HG02642 (cell line): ENCODE measurements around the gene PNPLA8.

Experiments
- ATAC-seq: cut with Tn5 transposase; IDR thresholded peaks from one replicate; pipeline ENCODE4 v1.9.1; 2021; ENCODE audit warnings: mild to moderate bottlenecking; ENCODE audit not compliant: unreplicated experiment, poor library complexity

PNPLA8 gene

GRCh38 chr7:108450160-108450559, 75.8 kb downstream of the PNPLA8 start:
- ATAC-seq, result no peak

- no peak for ATAC-seq
These were observed 76.4 kb downstream of the PNPLA8 start for GRCh38 chr7:108449521-108449920.

- ATAC-seq, result no peak
These were observed 77.1 kb downstream of the PNPLA8 start for GRCh38 chr7:108448584-108449505.

- ATAC-seq, result no peak
These were observed 83.8 kb downstream of the PNPLA8 start for GRCh38 chr7:108442039-108442568.

GRCh38 chr7:108441392-108441955, 84.5 kb downstream of the PNPLA8 start:
- no peak for ATAC-seq

- ATAC-seq, result no peak
These were observed 85.3 kb downstream of the PNPLA8 start for GRCh38 chr7:108440613-108441012.

DNA sequence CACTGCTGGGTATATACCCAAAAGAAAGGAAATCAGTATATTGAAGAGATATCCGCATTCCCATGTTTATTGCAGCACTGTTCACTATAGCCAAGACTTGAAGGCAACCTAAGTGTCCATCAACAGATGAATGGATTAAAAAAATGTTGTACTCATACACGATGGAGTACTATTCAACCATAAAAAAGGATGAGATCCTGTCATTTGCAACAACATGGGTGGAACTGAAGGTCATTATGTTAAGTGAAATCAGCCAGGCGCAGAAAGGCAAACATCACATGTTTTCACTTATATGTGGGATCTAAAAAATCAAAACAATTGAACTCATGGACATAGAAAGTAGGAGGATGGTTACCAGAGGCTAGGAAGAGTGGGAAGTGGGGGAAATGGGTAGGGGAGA, 89.0 kb downstream of the PNPLA8 start:
- no peak for ATAC-seq

DNA sequence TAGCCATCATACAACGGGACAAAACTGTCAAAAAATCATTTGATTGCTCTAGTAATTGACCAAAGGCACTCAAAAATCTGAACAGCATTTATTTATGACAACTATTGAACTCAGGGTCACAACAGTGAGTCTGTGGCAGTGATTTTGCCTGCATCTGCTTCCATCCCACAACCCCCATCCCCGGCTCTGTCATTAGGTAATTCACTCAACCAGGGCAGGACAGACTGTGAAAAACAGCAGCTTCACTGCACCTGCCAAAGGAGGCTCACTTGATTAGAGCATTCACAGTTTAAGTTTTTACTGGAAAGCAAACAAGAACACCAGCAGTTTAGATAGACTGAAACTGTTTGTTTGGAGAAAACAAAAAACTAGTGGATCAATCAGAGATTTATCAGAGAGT, 91.9 kb downstream of the PNPLA8 start:
- ATAC-seq, result no peak

DNA sequence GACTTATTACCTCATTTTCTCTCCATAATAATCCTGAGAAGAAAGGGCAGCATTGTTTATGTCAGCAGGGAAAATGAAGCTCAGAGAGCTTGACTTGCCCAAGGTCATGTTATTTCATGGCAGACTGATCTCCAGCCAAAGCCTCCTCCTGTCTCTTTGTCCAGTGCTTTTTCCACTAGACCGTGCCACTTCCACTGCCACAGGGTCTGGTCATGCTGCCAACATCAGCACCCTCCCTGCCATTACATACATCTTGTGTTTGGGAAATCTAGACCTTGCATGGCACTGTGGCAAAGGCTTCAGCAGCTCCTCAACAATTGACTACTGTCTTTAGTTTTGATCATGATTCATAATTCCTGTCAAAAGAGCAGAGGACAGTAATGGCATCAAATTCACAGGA, 94.8 kb downstream of the PNPLA8 start:
- no peak for ATAC-seq

GRCh38 chr7:108430664-108431063, 95.3 kb downstream of the PNPLA8 start:
- ATAC-seq, result no peak

GRCh38 chr7:108427766-108428165, 98.2 kb downstream of the PNPLA8 start:
- no peak for ATAC-seq

DNA sequence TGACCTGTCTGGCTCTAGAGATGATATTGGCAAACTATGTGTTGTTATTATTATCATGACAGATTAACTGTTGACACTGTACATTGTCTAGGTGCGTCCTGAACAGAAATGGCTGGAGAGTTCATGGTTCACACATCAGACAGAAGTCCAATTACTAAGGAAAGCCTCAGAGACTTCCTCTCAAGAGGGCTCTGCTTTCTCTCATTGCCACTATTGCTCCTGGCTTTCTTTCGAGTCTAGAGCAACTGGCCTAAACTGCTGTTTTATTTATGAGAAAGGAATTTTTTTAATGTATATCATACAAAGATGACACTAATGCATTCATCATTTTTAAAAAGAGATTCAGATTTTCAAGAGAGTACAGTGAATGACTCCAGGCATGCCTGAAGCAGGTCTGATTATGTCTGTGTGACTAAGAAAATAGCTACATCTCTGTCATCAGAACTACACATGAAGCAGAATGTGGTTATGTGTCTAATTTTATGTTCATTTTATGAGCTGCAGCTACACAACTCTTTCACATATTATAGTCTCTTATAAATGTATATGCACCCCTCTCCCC, 100.1 kb downstream of the PNPLA8 start:
- ATAC-seq, result no peak

- no peak for ATAC-seq
These were observed 101.9 kb downstream of the PNPLA8 start for GRCh38 chr7:108424013-108424412.

DNA sequence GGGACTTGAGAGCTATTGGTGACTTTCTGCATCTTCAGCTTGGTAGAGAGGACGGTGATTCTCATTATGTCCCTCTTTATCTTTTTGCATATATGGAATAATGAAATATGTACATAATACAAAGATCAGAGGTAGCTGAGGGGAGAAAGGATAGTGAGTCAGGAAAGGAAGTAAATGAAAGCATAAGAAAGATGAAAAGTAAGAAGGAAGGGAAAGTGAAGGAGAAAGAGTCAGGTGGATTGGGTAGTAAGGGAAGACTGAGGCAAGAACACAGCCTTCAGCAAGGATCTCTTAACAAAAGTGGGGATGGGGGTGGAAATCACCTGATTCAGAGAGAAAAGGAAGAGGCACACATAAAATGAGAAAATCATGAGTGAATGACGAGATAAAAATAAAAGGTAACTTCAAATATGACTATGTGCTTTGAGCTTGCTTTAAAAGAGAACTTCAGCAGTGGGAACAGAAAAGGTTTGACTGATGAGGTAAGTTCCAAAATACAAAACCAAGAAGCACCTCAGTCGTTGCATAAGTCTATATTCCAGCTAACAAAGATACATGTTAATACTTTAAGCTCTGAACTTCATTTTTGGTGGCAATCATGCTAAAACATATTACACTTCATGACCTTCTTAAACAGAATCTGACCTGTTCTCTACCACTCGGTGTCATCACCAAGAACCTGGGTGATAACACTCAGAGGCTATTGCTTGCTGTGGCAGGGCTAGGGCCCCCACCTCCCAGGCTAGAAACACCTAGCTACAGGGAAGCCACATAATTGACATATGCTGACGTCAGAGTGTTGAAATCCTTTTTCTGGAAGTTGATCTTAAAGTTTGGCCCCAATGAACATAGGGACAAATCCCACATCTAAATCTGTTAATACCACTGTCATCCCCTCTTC, 102.6 kb downstream of the PNPLA8 start:
- ATAC-seq, result no peak

DNA sequence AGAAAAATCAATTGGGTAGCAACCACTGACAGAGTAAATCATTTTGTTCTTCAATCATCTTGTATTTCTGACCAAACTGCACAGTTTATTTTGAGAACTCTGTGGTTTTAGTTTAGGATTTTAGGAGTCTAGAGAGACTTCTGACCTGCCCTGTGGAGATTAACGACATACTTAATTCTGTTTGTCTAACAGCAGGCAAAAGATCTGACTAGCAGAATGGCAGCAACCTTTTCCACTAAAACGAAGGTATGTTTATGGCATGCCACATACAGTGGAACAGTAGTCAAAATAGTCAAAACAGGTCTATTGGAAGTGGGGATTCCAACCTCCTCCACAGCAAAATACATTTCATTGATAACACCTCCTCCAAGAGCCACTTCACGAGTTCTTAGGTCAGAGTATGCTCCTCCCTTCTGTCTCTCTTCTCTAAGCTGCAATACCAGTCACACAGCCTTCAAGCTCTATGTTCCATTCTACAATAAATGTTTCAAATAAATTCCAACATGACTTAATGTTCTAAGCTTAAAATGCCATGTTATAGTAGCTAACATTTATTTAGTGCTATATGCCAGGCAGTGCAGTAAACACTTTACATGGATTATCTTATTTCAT, 104.1 kb downstream of the PNPLA8 start:
- no peak for ATAC-seq
